MCF 10A (cell line): Measurements from ENCODE around the gene GALNT7. TPM values are rescaled to one million over a fixed set of nuclear protein-coding genes. Genes with fewer than 3 reads are reported as not detected.
"Not testable (repeated sequence)": the region's sequence is repeated elsewhere in the genome, so short reads cannot be mapped to it uniquely, and the experiment has no call there.

ENCODE experiments used
- BruUV-seq: library from RNA; stranded (reverse); fragments of 400-500 nt; replicated peaks from 2 replicates; lab custom pipeline; 2021; lab: Mats Ljungman, UMichigan
- CTCF ChIA-PET: fragments of 300-600 bp; sonication (Branson Sonifier 250); formaldehyde crosslinking; extraction: SDS; loops from one replicate; lab custom pipeline; 2021; ENCODE audit warnings: antibody characterized with exemption, inconsistent platforms; lab: Yijun Ruan, JAX
- POLR2A ChIA-PET: fragments of 300-600, 350-650 bp; sonication (Branson Sonifier 250); formaldehyde crosslinking; extraction: SDS; loops from one replicate; lab custom pipeline; 2020; ENCODE audit warnings: antibody characterized with exemption, inconsistent platforms; lab: Yijun Ruan, JAX
- DNase-seq: peaks from one replicate; pipeline ENCODE4 v3.0.0-alpha.2; 2018; ENCODE audit not compliant: unreplicated experiment
- H3K27ac Mint-ChIP-seq: one replicate; pipeline ENCODE4 v1.8.0; 2022; ENCODE audit warnings: mild to moderate bottlenecking, low read depth, mixed read lengths; ENCODE audit not compliant: unreplicated experiment
- H3K27me3 Mint-ChIP-seq: one replicate; pipeline ENCODE4 v1.8.0; 2022; ENCODE audit warnings: mixed read lengths; ENCODE audit not compliant: insufficient read depth, unreplicated experiment
- H3K36me3 Mint-ChIP-seq: one replicate; pipeline ENCODE4 v1.8.0; 2022; ENCODE audit warnings: mild to moderate bottlenecking, moderate library complexity, mixed read lengths; ENCODE audit not compliant: insufficient read depth, unreplicated experiment
- H3K4me1 Mint-ChIP-seq: one replicate; pipeline ENCODE4 v1.8.0; 2022; ENCODE audit warnings: mixed read lengths; ENCODE audit not compliant: insufficient read depth, unreplicated experiment
- H3K4me3 Mint-ChIP-seq: one replicate; pipeline ENCODE4 v1.8.0; 2022; ENCODE audit warnings: mild to moderate bottlenecking, moderate library complexity, mixed read lengths; ENCODE audit not compliant: unreplicated experiment
- H3K9me3 Mint-ChIP-seq: one replicate; pipeline ENCODE4 v1.8.0; 2022; ENCODE audit warnings: mixed read lengths; ENCODE audit not compliant: unreplicated experiment
- intact Hi-C: fragments of 100-400 bp; cut with micrococcal nuclease; formaldehyde crosslinking; loops from 2 replicates; pipeline ENCODE4 v1.14.1; 2022
- total RNA-seq: library from RNA; stranded (reverse); gene quantifications from 2 replicates; pipeline ENCODE4 v1.2.3, GENCODE V29; 2022
- TF ChIP-seq, protein P1 (sequence below): fragments of 200-600 bp; IDR thresholded peaks from one replicate; pipeline ENCODE4 v1.8.0; 2022; ENCODE audit warnings: antibody characterized with exemption, mild to moderate bottlenecking; ENCODE audit not compliant: unreplicated experiment

The GALNT7 gene
- total RNA-seq, 1 experiment from 2014 or later: 13.7 TPM

DNA sequence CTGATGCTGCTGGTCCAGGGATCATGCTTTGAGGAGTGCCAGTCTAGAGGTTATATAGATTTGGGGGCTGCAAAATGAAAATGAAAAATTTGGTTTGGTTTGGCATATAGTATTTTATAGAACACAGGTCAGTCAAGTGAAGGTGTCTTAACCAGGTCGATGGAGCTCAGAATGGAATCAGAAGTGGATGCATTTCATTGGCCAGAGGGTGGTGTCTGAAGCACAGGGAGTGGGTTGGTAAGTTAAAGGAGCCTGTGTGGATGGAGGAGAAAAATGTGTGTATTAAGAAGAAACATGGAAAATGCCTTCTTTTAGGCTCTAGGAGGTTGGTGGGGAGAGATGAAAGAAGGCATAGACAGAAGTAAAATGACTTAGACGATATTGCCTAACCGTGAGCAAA, 8.6 kb downstream of the GALNT7 start:
- peaks cover 23% of the 10 kb centered on the region for H3K4me1 Mint-ChIP-seq
- POLR2A ChIA-PET: interaction anchor here (1.2 kb wide), 1 partner anchor 8 kb away, joined by 6 read pairs; no protein-coding TSS in a partner anchor
- no peak overlapping the region for H3K27ac Mint-ChIP-seq
- no peak for DNase-seq
- no peaks in the 10 kb centered on the region for H3K27me3 Mint-ChIP-seq
- no peak overlapping the region for H3K4me3 Mint-ChIP-seq
- BruUV-seq: no TSS peak
- TF ChIP-seq, protein P1, sequence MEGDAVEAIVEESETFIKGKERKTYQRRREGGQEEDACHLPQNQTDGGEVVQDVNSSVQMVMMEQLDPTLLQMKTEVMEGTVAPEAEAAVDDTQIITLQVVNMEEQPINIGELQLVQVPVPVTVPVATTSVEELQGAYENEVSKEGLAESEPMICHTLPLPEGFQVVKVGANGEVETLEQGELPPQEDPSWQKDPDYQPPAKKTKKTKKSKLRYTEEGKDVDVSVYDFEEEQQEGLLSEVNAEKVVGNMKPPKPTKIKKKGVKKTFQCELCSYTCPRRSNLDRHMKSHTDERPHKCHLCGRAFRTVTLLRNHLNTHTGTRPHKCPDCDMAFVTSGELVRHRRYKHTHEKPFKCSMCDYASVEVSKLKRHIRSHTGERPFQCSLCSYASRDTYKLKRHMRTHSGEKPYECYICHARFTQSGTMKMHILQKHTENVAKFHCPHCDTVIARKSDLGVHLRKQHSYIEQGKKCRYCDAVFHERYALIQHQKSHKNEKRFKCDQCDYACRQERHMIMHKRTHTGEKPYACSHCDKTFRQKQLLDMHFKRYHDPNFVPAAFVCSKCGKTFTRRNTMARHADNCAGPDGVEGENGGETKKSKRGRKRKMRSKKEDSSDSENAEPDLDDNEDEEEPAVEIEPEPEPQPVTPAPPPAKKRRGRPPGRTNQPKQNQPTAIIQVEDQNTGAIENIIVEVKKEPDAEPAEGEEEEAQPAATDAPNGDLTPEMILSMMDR: no peak
- no peaks in the 10 kb centered on the region for H3K9me3 Mint-ChIP-seq
- no peaks in the 10 kb centered on the region for H3K36me3 Mint-ChIP-seq
- intact Hi-C loops: loop anchor here (10.0 kb wide), 1 partner anchor 238 kb away; no protein-coding TSS in a partner anchor
- CTCF ChIA-PET: interaction anchor here (0.7 to 0.9 kb wide), 3 partner anchors 12 to 164 kb away, joined by 3 read pairs; no protein-coding TSS in a partner anchor

DNA sequence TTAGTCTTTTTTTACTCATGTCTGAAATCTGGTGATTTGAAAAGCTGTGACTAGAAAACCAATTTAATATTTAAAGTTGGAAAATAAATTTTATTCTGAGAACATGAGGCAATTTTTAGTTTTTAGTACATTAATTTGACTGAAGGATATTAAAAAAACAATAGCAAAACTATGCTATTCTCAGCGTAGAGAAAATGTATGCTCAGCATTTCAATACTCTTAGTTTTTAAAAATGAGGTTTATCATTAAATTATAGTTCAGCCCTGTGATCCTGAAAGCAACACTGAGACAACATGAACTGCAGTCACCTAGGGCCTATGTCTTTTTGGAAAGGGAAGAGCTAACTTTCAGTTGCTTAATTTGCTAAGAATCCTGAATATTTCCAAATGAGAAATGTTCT, 9.5 kb downstream of the GALNT7 start:
- Mint-ChIP-seq H3K36me3 (no peaks in the 10 kb centered on the region), H3K4me3 (no peak overlapping the region), H3K9me3 (no peaks in the 10 kb centered on the region), H3K27ac (no peak overlapping the region), H3K27me3 (no peaks in the 10 kb centered on the region), H3K4me1 (peaks cover 30% of the 10 kb centered on the region)
- BruUV-seq: no TSS peak
- TF ChIP-seq, protein P1: no peak
- ChIA-PET CTCF (interaction anchor here (0.6 kb wide), 1 partner anchor 354 kb away, joined by 3 read pairs; no protein-coding TSS in a partner anchor), POLR2A (no interaction called here)
- no peak for DNase-seq
- intact Hi-C loops: loop anchor here (10.0 kb wide), 1 partner anchor 237 kb away; no protein-coding TSS in a partner anchor

DNA sequence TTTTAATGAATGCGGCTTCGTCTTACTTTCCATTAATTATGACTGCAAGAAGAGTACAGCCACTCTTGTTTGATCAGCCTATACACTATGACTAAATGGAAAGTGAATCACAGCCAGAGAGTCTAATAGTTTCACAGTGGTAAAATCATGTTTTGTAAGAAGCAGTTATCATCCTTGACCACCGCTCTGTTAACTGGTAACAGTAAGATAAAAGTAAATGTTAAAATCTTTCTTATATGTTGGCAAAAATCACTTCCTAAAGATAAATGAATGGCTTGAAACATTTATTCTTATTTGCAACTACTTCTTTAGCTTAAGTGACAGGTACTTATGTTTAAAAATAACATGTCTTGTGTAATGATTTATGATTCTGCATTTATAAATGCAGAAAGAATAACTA, 13.2 kb downstream of the GALNT7 start:
- TF ChIP-seq, protein P1: no peak
- CTCF ChIA-PET: interaction anchor here (0.5 to 2.1 kb wide), 4 partner anchors 11 to 154 kb away, joined by 3 to 14 read pairs (median 4); no protein-coding TSS in a partner anchor
- POLR2A ChIA-PET: interaction anchor here (0.6 to 3.0 kb wide), 16 partner anchors 8 to 191 kb away, joined by 3 to 18 read pairs (median 3); partner anchors contain the start of genes GALNT7 and HMGB2
- Mint-ChIP-seq H3K36me3 (no peaks in the 10 kb centered on the region), H3K27me3 (no peaks in the 10 kb centered on the region), H3K4me1 (peaks cover 23% of the 10 kb centered on the region), H3K4me3 (no peak overlapping the region), H3K9me3 (no peaks in the 10 kb centered on the region), H3K27ac (peak overlapping the region; percentile 31)
- BruUV-seq: no TSS peak
- DNase-seq: peak; percentile 47
- intact Hi-C loops: loop anchor here (2.0 kb wide), 2 partner anchors 13 to 71 kb away; partner anchors contain the start of gene GALNT7

DNA sequence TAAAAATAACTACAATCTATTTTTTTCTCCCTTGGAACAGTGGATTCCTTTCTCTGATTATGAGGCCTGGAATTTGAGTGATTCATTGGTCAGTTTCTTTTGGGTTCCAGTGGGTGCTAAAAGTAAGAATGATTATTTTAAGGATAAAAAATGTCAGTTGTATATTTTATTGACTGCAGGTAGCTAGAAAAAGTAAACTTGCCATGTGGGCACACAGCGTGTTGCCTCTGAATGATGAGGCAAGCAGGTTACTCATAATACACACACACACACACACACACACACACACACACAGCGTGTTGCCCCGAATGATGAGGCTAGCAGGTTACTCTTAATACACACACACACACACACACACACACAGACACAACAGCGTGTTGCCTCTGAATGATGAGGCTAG, 13.8 kb downstream of the GALNT7 start:
- Mint-ChIP-seq H3K27me3 (no peaks in the 10 kb centered on the region), H3K9me3 (no peaks in the 10 kb centered on the region), H3K27ac (peak overlapping the region; percentile 31), H3K4me3 (no peak overlapping the region), H3K4me1 (peaks cover 17% of the 10 kb centered on the region), H3K36me3 (no peaks in the 10 kb centered on the region)
- TF ChIP-seq, protein P1: no peak
- ChIA-PET POLR2A (interaction anchor here (0.6 to 3.0 kb wide), 15 partner anchors 9 to 1210 kb away, joined by 3 to 18 read pairs (median 3); partner anchors contain the start of genes GALNT7 and HMGB2), CTCF (interaction anchor here (0.5 to 2.1 kb wide), 5 partner anchors 8 to 153 kb away, joined by 3 to 14 read pairs (median 3); no protein-coding TSS in a partner anchor)
- intact Hi-C loops: loop anchor here (2.0 kb wide), 2 partner anchors 14 to 70 kb away; partner anchors contain the start of gene GALNT7
- BruUV-seq: no TSS peak
- DNase-seq: peak; percentile 72

DNA sequence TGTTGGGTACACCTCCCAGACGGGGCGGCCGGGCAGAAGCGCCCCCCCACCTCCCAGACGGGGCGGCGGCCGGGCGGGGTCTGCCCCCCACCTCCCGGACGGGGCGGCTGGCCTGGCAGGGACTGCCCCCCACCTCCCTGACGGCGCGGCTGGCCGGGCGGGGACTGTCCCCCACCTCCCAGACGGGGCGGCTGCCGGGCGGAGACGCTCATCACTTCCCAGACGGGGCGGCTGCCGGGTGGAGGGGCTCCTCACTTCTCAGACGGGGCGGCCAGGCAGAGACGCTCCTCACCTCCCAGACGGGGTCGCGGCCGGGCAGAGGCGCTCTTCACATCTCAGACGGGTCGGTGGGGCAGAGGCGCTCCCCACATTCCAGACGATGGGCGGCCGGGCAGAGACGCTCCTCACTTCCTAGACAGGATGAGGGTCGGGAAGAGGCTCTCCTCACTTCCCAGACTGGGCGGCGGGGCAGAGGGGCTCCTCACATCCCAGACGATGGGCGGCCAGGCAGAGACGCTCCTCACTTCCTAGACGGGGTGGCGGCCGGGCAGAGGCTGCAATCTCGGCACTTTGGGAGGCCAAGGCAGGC, 15.1 kb downstream of the GALNT7 start:
- DNase-seq, H3K36me3 Mint-ChIP-seq, H3K4me3 Mint-ChIP-seq, CTCF ChIA-PET, H3K9me3 Mint-ChIP-seq, H3K27ac Mint-ChIP-seq, H3K27me3 Mint-ChIP-seq, BruUV-seq, POLR2A ChIA-PET: not testable (repeated sequence)
- peaks cover 16% of the 10 kb centered on the region for H3K4me1 Mint-ChIP-seq
- intact Hi-C loops: loop anchor here (2.0 kb wide), 2 partner anchors 15 to 69 kb away; partner anchors contain the start of gene GALNT7
